NOMO-1 (cell line): ENCODE data around the gene ZNF669.
"Not testable (repeated sequence)": the region's sequence is repeated elsewhere in the genome, so short reads cannot be mapped to it uniquely, and the experiment has no call there.

ENCODE experiments used
- DNase-seq, 2 experiments: peaks; one replicate each; lab custom pipeline; 2025; ENCODE audit not compliant: unreplicated experiment in 2 of 2; lab: John Stamatoyannopoulos, UW

ZNF669 gene

GRCh38 chr1:247103859-247104591 is at the start of gene ZNF669:
ZNF669 (minus strand) TSS chr1:247104356; CDS start chr1:247104199, 157 bp downstream.
- DNase-seq: peak; percentile 94

GRCh38 chr1:247147781-247148180 is 43.6 kb upstream of the ZNF669 start:
- no peak for DNase-seq

GRCh38 chr1:247147120-247147519 is 43.0 kb upstream of the ZNF669 start:
- DNase-seq: not testable (repeated sequence)

GRCh38 chr1:247146671-247147070 is 42.5 kb upstream of the ZNF669 start:
- DNase-seq: no peak

- no peak for DNase-seq
These were observed 41.1 kb upstream of the ZNF669 start for GRCh38 chr1:247145279-247145678.

- DNase-seq: not testable (repeated sequence)
These were observed 35.4 kb upstream of the ZNF669 start for GRCh38 chr1:247139557-247139956.

GRCh38 chr1:247131236-247131635 is 27.1 kb upstream of the ZNF669 start:
- DNase-seq: no peak

- DNase-seq: peak in 1 of 2 experiments; percentile 51
These were observed 23.5 kb upstream of the ZNF669 start for GRCh38 chr1:247127519-247128282.

- not testable (repeated sequence) for DNase-seq
These were observed 22.4 kb upstream of the ZNF669 start for GRCh38 chr1:247126601-247127000.

- DNase-seq: not testable (repeated sequence)
These were observed 22.0 kb upstream of the ZNF669 start for GRCh38 chr1:247126166-247126565.

- no peak for DNase-seq
These were observed 17.2 kb upstream of the ZNF669 start for GRCh38 chr1:247121382-247121781.

GRCh38 chr1:247120408-247120668 is 16.2 kb upstream of the ZNF669 start:
- not testable (repeated sequence) for DNase-seq

- DNase-seq: no peak
These were observed 15.6 kb upstream of the ZNF669 start for GRCh38 chr1:247119600-247120407.

GRCh38 chr1:247118946-247119446 is 14.8 kb upstream of the ZNF669 start:
- DNase-seq: no peak

- no peak for DNase-seq
These were observed 11.4 kb upstream of the ZNF669 start for GRCh38 chr1:247115545-247115944.

- DNase-seq: no peak
These were observed 11.0 kb upstream of the ZNF669 start for GRCh38 chr1:247115141-247115510.

- DNase-seq: no peak
These were observed 10.4 kb upstream of the ZNF669 start for GRCh38 chr1:247114351-247115140.

GRCh38 chr1:247113733-247114271 is 9.6 kb upstream of the ZNF669 start:
- no peak for DNase-seq

- no peak for DNase-seq
These were observed 8.9 kb upstream of the ZNF669 start for GRCh38 chr1:247113094-247113497.

- DNase-seq: no peak
These were observed 8.3 kb upstream of the ZNF669 start for GRCh38 chr1:247112479-247112781.
